A549 treated with Mapracorat at 1 μM for 4 hours (cell line): ENCODE measurements around the gene DUS1L. TPM values are rescaled to one million over a fixed set of nuclear protein-coding genes. Genes with fewer than 3 reads are reported as not detected.

Experiments
- total RNA-seq: library from RNA; stranded (reverse); fragments of 200-300 nt; extraction: Qiagen RNA extraction; gene quantifications from 5 replicates; pipeline ENCODE4 v1.2.3, GENCODE V29; 2022

DUS1L gene
- total RNA-seq: 84.5 to 154 TPM (median 134 TPM) in 5 replicates

DNA sequence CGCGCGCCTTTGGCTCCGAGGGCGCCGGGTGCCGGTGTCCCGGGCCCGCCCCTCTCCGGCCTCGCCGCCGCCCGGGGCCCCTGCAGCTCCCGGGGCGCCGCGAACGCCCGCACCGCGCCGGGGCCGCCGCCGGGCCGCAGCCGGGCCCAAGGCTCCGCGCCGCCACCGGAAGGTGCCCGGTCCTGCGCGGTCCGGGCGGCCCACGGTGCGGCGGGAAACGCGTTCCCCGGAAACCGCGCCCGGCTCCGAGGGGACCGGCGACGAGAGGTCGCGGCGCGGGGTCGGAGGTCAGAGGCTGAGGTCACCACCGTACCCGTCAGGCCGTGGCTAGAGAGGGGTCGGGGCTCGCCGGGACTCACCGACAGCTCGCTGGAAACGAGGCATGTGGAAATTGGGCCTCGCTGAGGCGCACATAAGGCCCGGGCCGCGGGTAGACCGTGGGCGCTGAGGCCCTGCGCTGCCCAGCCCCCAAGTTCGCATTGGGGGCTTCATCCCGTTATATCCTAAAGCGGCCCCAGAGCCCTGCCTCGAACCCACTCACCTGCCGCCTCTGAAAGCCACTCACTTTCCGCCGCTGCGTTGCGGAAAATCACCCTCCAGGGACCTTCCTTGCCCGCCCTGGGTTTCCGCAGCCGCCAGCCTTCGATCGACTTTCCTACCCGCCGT, at the start of gene DUS1L:
DUS1L (minus strand) TSS at position 167 of the 666 bp plus-strand sequence. CDS start 745 bp downstream, outside the sequence.

DNA sequence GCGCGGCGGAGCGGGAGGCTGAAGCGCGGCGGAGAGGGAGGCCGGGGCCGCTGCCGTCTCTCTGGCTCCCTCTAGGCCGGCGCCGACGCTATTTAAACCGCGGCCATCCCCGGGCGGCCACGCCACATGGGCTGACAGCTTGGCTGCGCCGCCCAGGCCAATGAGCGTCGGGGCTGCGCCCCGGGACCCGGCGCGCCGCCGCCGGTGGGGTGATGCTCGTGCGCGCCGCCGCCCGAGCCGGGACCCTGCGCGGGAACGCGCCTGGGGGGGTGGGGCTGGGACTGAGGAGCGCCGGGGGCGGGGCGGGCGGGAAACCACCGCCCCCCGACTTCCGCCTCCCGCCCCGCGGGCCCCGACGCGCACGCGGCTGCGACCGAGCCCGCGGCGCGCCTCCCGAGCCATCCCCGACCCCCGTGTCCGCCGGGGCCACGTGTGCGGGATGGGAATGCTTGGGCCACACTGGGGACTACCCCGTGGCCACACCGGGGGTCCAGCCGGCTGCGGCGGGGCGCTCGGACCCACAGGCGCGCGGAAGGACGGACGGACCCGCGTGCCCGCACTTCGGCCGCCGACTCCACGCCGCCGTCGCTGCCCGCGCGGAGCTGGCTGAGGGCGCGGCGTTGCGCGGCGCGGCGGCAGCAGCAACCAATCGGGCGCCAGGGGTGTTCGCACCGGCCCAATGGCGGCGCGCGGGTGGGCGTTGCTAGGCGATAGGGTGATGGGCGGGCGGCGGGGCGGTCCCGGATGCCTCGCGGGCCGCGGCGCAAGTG, 32.8 kb upstream of the DUS1L start, which contains the start of gene FASN:
FASN (minus strand) TSS at position 68 of the 770 bp plus-strand sequence. CDS start 1,791 bp downstream, outside the sequence.

DNA sequence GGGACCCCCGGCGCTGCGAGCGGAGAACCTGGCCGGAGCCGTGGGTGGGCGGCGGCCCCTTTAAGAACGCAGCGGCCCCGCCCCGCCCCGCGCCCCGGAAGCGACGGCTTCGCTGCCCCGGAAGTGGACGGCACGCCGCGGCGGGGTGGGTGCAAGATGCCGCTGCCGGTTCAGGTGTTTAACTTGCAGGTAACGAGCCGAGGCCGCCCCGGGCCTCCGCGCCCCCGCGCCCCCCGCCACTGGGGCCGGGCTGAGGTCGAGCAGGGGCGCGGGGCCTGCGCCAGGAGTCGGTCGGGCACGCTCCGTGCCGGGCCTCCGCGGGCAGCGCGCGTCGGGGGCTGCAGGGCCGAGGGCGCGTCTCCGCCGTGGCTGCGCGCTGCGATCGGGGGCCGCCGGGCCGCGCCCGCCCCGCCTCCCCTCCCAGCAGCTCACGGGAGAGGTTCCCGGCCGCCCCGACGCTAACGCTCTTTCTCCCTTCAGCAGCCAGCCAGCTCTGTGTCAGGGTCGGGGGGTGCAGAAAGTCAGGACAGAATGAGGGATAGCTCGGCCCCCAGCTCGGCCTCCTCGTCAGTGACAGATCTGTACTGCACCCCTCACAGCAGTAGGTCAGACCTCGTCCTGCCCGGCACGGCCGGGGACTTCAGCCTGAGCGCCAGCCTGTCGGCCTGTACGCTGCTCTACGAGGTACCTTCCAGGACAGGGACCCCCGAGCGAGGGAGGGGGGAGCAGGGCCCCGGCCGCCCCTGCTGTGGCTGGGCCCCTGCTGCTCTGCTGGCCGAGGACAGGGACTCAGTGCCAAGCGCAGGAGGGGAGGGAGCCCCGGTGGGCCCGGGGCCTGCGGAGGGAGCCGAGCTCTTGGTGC, 13.6 kb downstream of the DUS1L start, which contains the start of the genes GPS1 and RFNG:
GPS1 (plus strand) TSS at position 123 of the 862 bp plus-strand sequence; CDS start at position 157, 34 bp downstream.
RFNG (minus strand) TSS at position 36 of the 862 bp plus-strand sequence. CDS start 45 bp downstream, outside the sequence.

DNA sequence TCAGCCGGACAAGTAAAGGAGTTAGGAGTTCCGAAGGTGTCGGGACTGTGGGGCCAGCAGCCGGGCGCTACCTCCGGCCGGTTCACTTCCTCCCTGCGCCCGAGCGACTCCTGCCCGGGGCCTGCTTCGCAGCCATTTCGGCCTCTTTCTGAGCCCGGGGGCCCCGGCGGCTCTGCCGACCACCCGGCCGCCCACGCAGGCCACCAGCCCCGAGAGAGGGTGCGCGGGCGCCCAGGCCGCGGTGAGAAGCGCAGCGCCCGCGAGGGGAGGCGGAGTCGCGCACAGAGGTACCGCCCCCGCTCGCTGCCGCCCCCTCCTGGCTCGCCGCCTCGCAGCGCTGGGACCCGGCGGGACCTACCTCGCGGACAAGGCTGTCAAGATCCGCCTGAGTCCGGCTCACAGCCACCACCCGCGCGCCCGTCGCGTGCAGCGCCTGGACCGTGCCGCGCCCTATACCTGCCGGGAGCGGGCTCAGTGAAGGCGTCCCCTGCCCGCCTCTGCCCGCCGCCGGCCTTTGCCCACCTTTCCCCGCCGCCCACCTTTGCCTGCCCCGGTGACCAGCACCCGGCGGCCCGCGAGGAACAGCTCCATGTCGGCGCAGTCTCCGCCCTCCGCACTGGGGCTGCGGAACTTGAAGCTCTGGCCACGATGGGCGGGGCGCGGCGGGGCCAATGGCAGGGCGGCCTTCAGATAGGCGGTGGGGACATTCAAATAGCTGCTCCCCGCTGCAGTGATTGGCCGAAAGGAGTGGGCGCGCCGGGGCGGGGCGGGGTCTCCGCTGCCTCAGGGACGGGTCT, 28.3 kb downstream of the DUS1L start, which contains the start of gene DCXR:
DCXR (minus strand) TSS at position 606 of the 797 bp plus-strand sequence; CDS start at position 591, 15 bp downstream.

DNA sequence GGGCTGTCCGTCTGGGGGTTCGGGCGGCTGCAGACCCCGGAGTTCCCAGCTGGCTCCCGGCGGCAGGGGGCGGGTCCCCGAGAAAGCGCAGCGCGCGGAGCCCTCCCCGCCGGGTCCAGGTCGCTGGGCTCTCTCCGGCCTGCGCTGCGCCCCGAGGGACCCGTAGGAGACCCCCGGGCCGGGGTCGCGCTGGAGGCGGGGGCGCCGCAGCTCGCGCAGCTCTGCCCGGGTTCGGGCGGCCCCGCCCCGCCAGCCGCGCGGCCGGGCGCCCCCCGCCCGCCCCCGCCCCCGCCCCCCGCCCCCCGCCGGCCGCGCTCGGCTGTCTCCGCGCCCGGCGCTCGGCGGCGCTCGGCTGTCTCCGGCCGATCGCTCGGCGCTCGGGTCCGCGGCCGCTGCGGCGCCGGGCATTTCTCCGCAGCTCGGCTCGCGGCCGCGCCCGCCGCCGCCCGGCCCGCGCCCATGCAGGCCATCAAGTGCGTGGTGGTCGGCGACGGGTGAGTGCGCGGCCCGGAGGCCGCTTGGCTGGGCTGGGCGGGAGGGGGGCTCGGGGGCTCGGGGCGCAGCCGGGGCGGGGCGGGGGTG, 34.2 kb downstream of the DUS1L start, which contains the start of gene RAC3:
RAC3 (plus strand) TSS at position 376 of the 582 bp plus-strand sequence; CDS start at position 460, 84 bp downstream.

DNA sequence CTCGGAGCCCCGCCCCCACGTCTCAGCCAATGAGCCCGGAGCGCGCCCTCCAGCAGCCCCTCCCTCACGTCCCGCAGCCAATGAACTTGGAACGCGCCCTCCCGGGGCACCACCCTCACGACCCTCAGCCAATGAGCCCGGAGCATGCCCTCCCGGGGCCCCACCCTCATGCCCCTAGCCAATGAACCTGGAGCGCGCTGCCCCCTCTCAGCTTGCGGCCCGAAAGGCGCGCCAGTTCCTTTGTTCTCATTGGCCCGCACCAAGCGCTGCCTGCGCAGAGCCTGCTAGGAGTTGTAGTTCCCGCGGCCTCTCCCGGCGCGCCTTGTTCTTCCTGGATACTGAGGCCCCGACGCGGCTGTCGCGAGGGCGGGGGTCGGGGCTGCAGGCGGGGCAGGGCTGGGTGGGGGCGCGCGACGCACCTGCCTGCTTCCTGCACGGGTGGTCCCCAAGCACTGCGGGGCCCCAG, 42.6 kb downstream of the DUS1L start, which contains the start of gene LRRC45:
LRRC45 (plus strand) TSS at position 325 of the 466 bp plus-strand sequence. CDS start 339 bp downstream, outside the sequence.

DNA sequence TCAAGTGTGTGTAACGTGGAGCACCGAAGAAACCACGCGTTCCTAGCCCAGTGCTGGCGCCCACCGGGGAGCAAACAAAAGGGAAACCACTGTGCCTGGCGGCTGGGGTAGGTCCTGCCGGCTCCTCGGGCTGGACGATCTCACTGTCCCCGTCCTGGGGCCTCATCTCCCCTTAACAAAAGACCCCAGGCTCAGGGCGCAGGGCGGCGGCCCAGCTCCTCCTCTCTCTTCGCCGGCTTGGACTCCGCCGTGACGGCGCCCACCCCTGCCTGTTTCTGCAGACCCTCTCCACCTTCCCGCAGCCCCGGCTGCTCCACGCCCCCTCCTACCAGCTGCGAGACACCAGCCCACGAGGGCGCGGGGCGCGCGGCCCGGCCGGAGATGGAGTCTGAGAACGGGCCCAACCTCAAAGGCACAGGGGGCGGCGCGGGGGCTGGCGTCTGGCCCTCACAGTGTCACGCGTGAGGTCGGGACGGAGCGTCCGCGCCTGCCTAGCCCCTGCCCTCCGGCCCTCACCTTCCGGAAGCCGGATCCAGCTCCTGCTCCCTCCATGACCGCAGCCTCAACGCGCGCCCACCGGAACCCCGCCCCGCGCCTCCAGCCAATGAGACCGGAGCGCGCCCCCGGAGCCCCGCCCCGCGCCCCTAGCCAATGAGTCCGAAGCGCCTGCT, 43.2 kb downstream of the DUS1L start, which contains the start of gene CENPX:
CENPX (minus strand) TSS at position 569 of the 671 bp plus-strand sequence; CDS start at position 552, 17 bp downstream.

Other genes with a start within 250 kb of the DUS1L start
- gene MCRIP1, start 232.5 kb downstream of the DUS1L start, total RNA-seq: 74.7 to 106 TPM (median 98.6 TPM) in 5 replicates
- 0.09 to 0.39 TPM (median 0.19 TPM) in 3 of 5 replicates, not detected in the others for gene PPP1R27, start 230.8 kb downstream of the DUS1L start, total RNA-seq
- 677 to 794 TPM (median 701 TPM) in 5 replicates for gene P4HB, start 205.3 kb downstream of the DUS1L start, total RNA-seq
- gene ARHGDIA, start 194.5 kb downstream of the DUS1L start, total RNA-seq: 597 to 713 TPM (median 619 TPM) in 5 replicates
- 183 to 253 TPM (median 234 TPM) in 5 replicates for gene ALYREF, start 174.2 kb downstream of the DUS1L start, total RNA-seq
- 185 to 289 TPM (median 284 TPM) in 5 replicates for gene ANAPC11, start 174.1 kb downstream of the DUS1L start, total RNA-seq
- 0.39 to 0.65 TPM (median 0.55 TPM) in 5 replicates for gene NPB, start 163.6 kb downstream of the DUS1L start, total RNA-seq
- 13.8 to 19.1 TPM (median 17.3 TPM) in 5 replicates for gene PCYT2, start 154.4 kb downstream of the DUS1L start, total RNA-seq
- gene SIRT7, start 147.6 kb downstream of the DUS1L start, total RNA-seq: 33.0 to 54.0 TPM (median 44.8 TPM) in 5 replicates
- 22.3 to 38.0 TPM (median 34.7 TPM) in 5 replicates for gene MAFG, start 138.1 kb downstream of the DUS1L start, total RNA-seq
- 60.5 to 89.4 TPM (median 84.7 TPM) in 5 replicates for gene PYCR1, start 128.5 kb downstream of the DUS1L start, total RNA-seq
- not detected in 5 replicates for gene MYADML2, start 118.6 kb downstream of the DUS1L start, total RNA-seq
- gene NOTUM, start 104.6 kb downstream of the DUS1L start, total RNA-seq: 0.31 to 0.53 TPM (median 0.39 TPM) in 5 replicates
- gene ASPSCR1, start 88.2 kb downstream of the DUS1L start, total RNA-seq: 20.1 to 31.0 TPM (median 25.7 TPM) in 5 replicates
- 143 to 203 TPM (median 188 TPM) in 5 replicates for gene CENPX, start 42.9 kb downstream of the DUS1L start, total RNA-seq
- gene LRRC45, start 42.5 kb downstream of the DUS1L start, total RNA-seq: 8.3 to 17.5 TPM (median 13.6 TPM) in 5 replicates
- gene RAC3, start 34.1 kb downstream of the DUS1L start, total RNA-seq: 27.4 to 40.9 TPM (median 39.9 TPM) in 5 replicates
- gene DCXR, start 28.1 kb downstream of the DUS1L start, total RNA-seq: 69.5 to 106 TPM (median 103 TPM) in 5 replicates
- gene RFNG, start 14.0 kb downstream of the DUS1L start, total RNA-seq: 16.0 to 26.0 TPM (median 24.2 TPM) in 5 replicates
- gene GPS1, start 13.9 kb downstream of the DUS1L start, total RNA-seq: 108 to 149 TPM (median 136 TPM) in 5 replicates
- 106 to 149 TPM (median 139 TPM) in 5 replicates for gene FASN, start 32.4 kb upstream of the DUS1L start, total RNA-seq
- 22.1 to 34.3 TPM (median 30.0 TPM) in 5 replicates for gene CCDC57, start 147.0 kb upstream of the DUS1L start, total RNA-seq
- 114 to 157 TPM (median 151 TPM) in 5 replicates for gene SLC16A3, start 163.2 kb upstream of the DUS1L start, total RNA-seq
- 191 to 231 TPM (median 228 TPM) in 5 replicates for gene CSNK1D, start 207.9 kb upstream of the DUS1L start, total RNA-seq